Hypothalamus (tissue), 51 donors: ENCODE data around the gene PARD3B.

Experiments
- DNase-seq, 51 donors: peaks; one replicate each; lab custom pipeline; 2025; lab: John Stamatoyannopoulos, UW

PARD3B gene

DNA sequence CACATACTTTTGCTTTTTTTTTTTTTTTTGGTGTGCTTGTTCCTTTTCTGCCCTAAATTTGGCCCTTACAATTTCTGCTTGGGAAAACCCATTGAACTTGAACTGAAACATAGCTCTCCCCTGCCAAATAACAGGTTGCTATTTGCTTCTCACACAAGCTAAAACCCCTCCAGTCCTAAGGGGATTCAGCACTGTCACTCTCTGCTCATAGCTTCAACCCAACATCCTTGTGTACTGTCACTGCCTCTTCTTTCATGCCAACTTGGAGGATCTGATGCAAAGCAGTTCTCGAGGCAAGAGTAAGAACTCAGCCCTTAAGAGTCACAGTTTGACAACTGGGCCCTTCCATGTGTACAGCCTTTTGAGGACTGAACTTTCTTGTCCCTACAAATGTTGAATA lies 1106.4 kb downstream of the PARD3B start:
- no peak for DNase-seq

DNA sequence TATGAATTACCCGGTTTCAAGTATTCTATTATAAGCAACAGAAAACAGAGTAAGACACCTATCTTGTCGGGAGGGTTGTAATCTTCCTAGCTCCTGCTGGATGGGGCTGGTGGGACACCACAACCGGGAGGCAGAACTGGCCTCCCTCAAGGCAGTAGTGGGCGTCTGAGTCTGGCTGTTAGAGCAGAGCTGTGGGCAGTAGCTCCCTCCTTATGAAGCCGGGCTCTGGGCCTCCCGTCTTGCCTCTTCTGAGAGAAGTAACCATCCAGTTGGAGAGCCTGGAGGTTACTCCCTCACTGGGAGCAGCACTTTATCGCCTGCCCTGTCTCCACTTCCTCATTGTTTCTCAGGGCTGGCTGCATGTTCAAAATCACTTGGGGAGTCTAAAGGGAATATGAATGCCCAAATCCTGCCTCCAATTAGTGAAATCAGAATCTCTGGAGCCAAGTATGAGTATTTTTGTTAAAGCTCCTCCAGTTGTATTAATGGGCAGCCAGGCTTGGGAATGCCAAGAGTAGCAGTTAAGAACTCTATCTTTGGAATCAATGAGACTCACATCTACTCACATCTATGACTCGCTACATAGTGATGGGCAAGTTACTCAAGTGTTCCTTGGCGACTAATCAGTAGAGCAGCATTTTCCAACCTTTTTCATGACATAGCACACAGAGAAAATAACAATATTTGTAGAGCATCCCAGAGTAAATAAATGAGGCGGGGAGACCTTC lies 1109.8 kb downstream of the PARD3B start:
- no peak for DNase-seq

DNA sequence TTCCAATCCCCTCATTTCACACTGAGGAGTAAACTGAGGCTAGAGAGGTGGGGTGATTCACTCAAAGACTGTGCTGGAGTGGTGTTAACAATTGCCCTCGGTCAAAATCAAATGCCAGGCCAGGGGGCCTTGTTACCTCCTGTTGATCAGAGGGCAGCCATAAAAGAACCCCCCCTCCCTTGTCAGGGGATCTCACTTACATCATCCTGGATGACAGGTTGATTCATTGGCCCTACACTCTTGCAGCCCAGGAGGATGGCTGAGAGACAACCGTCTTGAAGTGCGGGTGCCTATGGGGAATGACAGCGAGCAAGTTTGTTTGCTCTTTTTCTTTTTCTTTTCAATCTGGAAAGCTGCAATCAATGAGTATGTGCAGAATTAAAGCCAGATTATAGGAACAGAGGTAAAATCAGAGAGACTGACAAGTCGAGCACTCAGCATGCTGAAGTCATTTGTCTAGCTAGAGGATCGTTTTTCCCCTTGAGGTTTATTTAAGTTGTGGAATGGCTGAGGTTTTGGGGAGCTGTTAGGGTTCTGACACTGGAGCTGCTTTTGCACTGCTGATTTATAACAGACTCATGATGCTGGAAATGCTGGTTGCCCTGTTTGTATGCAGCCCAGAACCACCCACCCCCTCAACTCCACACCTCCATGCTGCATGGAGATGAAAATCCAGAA lies 1110.6 kb downstream of the PARD3B start:
- no peak for DNase-seq

DNA sequence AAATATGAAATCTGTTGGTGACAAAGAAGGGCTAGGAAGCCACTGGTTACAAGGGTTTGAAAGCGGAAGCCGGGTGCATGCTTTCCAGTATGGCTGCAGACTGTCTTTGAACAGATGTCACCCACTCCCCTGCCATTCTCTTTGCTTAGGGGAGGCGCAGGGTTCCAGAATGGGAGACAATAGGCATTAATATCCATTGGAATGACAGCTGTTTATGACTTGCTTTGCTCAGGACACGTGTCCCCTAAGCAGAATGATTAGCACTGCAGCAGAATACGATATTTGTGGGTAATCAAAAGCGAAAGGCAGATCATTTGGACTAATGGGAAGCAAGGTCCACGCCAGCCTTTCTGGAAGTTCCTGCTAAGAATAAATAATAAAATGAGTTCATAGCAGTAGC lies 1111.2 kb downstream of the PARD3B start:
- DNase-seq, result no peak

DNA sequence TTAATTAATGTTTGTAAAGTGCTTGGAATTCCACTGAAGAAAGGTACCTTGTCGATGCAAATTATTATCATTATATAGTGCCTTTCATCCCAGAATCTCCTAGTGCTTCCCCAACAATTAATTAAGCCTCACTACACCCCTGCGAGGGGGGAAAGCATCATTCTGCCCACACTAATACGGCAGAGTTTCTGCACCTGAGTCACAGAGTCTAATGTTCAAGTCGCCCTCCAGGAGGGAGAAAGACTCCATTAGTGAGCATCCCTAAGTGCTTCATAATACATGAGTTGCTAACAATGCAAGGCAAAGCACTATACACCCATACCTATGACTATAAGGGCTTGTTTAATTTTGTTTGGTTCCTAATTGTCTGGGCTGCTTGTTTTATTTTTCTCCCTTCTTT lies 1111.7 kb downstream of the PARD3B start:
- DNase-seq, result no peak

DNA sequence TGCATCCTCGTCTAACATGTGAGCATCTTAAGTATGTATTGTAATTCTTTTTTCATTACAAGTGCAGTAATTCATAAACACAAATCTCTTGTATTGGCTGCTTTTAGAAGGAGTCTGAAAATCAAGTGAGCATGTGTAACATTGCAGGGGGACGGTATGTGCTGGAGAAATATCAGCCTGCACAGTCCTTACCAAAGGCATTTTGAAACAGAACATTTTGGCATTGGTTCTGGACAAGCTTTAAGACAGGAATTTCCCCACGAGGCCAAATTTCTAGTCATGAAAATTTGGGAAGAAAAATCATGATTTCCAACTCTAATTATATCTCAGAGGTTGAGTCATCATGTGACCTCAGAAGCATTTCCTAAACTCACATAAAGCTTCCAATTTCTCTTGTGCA lies 1112.3 kb downstream of the PARD3B start:
- DNase-seq, result no peak

DNA sequence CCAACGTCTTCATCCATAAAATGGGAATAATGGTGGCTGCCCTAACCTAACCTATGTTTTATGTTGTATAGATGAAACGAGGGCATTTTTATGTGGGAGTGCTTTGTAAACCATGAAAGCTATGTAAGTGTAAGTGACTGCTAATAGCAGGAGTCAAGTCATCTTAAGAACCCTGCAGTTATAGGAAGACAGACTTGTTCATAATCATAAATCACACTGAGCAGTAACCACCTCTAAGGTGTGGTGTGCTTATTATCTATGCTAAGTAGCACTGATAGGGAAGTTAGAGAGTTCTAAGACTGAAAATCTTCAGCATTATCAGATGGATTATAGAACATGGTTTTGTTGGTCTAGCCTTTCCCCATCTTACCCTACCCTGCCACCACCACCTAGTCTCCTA lies 1112.8 kb downstream of the PARD3B start:
- DNase-seq, result no peak

DNA sequence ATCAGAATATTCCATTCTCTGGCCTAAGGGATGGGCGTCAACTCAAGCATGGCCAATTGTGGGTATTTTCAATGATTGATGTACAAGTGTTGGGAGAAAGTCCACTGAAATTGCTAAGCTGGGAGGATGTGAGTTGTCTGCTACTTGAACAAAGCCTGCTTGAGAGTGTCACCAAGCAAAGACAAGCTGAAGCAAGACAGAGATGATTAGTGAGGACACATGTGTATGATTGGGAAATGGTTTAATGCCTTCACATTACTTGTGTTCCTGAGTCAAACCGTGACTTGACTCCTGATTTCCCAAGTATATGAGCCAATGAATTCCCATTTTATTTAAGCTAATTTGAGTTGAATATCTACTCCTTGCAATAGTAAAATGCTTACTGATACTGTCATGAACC lies 1113.3 kb downstream of the PARD3B start:
- no peak for DNase-seq

DNA sequence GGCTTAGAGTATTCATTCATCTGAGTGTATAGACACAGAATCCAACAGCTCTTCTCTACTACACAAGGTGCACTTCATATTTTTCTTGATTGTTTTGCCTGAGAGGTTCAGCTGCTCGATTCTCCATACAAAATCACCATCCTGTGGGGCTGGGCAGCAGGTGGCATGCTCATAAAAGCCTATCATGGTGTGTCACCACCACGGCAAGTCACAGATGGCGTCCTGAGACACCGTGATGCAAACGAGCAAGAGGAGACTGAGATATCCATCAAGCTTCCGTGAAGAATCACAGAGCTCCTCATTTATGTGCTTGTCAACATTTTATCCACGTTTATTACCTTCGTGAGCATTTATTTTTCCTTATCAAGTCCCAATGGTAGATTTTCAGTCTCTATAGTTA lies 1114.6 kb downstream of the PARD3B start:
- DNase-seq, result no peak

DNA sequence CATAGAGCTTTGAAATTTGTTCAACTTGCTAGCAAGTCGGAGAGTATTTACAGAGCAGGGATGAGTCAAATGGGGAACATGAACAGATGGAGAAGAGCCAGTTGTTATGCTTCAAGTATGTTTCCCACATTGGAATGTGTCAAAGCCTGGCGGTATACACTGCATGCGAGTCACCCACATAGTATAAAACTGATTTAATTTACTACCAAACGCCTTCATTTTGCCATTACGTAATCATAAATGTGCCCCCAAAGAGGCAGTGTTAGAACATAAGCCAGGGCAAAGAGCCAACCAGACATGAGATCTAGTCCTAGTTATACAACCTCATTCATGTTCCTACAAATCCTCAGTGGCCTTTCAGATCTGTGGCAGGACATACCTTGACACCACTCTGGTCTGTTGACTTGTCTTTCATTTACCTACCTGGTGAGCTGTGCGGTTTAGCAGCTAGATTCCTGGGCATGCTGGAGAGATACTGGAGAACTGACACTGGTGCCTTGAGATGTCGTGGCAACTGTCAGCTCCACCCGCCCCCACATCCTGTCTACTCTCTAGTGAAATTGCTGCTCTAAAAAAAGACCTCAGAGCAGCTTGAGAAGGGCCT lies 1115.3 kb downstream of the PARD3B start:
- DNase-seq, result peak in 1 of 51 donors; percentile 58

DNA sequence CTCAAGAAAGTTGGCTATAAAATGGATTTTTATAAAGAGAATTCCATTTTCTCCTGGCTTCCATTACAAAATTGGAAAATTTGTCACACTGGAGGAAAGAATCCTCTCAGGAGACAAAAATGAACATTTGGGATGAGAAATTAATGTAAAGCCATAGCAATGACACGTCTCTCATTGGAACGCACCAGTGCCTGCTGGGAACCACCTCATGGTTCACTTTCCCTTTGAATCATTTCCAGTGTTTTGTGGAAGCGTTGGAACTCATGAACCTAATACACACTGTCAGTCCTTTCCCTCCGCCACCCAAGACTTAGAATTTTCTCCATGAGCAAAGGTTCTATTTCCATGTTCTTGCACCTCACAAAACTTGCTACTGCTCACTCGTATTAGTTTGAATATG lies 1116.0 kb downstream of the PARD3B start:
- DNase-seq, result no peak

DNA sequence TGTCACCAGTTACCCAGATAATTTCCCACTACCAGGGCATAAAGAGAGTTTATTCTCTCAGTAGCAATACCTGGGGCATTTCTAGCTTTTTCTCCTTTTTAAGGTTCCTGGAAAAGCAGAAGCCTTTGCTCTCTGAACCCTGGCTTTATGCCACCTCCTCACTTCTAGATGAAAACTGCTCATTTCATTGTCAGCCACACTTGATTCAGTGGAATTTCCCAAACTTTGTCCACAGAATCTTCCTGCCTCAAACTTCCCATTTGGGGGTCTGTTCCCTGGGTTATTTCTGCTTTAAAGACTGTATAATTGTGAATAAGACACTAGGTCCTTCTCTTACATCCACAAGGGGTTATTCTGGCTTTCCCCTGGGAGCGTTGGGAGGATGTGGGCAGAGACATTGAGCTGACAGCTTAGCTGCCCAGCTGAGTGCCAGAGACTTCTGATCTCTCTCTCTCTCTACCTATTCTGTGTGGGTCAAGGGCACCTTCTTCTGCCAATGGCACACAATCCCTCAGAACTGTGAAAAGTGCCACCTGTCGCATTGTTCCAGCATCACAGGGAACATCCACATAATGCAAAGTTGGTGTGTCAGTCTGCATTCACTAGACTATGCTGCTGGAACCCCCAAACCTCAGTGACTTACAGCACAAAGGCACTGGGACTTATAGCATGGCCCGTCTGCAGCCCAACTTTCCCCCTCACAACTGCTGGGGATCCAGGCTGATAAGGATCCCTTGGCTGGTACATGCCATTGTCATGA lies 1117.1 kb downstream of the PARD3B start:
- DNase-seq, result no peak

DNA sequence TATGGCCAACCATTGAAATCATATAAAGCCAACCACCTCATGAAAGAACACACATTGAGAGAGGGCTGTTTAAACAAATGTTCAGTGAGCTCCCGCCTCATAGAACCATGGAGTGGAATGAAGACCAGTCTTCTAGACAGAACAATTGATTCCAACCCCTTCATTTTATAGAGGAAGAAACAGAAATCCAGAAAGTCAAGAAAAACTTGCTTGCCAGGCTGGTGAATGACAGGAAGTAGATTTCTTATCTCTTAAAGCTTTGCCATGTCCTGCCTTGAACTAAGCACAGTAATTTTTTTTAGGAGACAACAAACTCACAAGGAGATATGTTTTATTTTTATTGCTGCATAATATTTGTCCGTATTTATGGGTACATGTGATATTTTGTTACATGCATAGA lies 1120.5 kb downstream of the PARD3B start:
- no peak for DNase-seq
